ENCODE measurements around the gene ARID3A. TPM values are rescaled to one million over a fixed set of nuclear protein-coding genes. Genes with fewer than 3 reads are reported as not detected.

ARID3A gene
- total RNA-seq, 1 experiment from 2014 or later, result 5.6 TPM

DNA sequence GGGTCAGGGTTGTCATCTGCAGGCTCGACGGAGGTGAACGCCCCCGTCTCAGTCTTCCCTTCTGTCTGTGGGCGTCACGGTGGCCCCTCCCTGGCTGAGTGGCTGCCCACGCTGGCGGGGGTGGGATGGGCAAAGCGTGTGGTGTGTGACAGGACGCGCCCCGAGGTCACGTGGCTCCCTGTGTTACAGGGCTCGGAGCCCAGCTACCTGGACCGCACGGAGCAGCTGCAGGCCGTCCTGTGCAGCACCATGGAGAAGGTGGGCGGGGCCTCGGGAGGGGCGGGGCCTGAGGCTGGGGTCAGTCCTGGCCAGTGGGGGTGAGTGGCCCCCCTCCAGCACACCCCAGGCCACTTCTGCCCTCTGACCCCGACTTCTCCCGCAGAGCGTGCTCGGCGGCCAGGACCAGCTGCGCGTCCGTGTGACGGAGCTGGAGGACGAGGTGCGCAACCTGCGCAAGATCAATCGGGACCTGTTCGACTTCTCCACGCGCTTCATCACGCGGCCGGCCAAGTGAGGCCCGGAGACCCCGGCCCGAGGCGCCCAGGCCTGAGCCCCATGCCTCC is 68.1 kb downstream of the ARID3A start:
- ChIA-PET CTCF (no interaction called here), POLR2A (ENCODE audit: unreplicated experiment) (no interaction called here)
- H3K9me2 ChIP-seq (replicated peaks; ENCODE audit: low read length), result no peaks in the 10 kb centered on the region
- H3K79me2 ChIP-seq (ENCODE audit: low read length), result no peaks in the 10 kb centered on the region
- H4K20me1 ChIP-seq (ENCODE audit: low read length), result no peaks in the 10 kb centered on the region
- no peak overlapping the region for H3K4me2 ChIP-seq (ENCODE audit: low read length)
- H3K27me3 ChIP-seq (ENCODE audit: low read length), result no peaks in the 10 kb centered on the region; the same call in 1 of the 2 replicates
- no peaks in the 10 kb centered on the region for H3F3A ChIP-seq (ENCODE audit: low read length, unreplicated experiment)
- TF ChIP-seq EZH2 (IDR thresholded peaks at IDR 0.05; ENCODE audit: low read length, unreplicated experiment) (no peak), EZH2phosphoT487 (IDR thresholded peaks at IDR 0.05; ENCODE audit: borderline replicate concordance, low read length) (no peak)
- TF ChIP-seq, protein P1, sequence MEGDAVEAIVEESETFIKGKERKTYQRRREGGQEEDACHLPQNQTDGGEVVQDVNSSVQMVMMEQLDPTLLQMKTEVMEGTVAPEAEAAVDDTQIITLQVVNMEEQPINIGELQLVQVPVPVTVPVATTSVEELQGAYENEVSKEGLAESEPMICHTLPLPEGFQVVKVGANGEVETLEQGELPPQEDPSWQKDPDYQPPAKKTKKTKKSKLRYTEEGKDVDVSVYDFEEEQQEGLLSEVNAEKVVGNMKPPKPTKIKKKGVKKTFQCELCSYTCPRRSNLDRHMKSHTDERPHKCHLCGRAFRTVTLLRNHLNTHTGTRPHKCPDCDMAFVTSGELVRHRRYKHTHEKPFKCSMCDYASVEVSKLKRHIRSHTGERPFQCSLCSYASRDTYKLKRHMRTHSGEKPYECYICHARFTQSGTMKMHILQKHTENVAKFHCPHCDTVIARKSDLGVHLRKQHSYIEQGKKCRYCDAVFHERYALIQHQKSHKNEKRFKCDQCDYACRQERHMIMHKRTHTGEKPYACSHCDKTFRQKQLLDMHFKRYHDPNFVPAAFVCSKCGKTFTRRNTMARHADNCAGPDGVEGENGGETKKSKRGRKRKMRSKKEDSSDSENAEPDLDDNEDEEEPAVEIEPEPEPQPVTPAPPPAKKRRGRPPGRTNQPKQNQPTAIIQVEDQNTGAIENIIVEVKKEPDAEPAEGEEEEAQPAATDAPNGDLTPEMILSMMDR (conservative IDR thresholded peaks at IDR 0.05; ENCODE audit: low read depth, low read length), result no peak
- ATAC-seq (no peak), DNase-seq (no peak)
- peaks cover 8% of the 10 kb centered on the region for H3K4me1 ChIP-seq (ENCODE audit: insufficient read depth, low read length)
- H3K27ac ChIP-seq (ENCODE audit: low read length), result no peak overlapping the region
- BruUV-seq (replicated peaks), result no TSS peak
- no peak overlapping the region for H2AFZ ChIP-seq (ENCODE audit: low read length)
- no peaks in the 10 kb centered on the region for H3K9me3 ChIP-seq (ENCODE audit: low read length)
- H3K4me3 ChIP-seq (ENCODE audit: low read length), result no peak overlapping the region
- H3K36me3 ChIP-seq (ENCODE audit: low read depth, low read length), result no peaks in the 10 kb centered on the region; the same call in 1 of the 2 replicates
- intact Hi-C loops (cut with micrococcal nuclease), result no loop called here
- no peak overlapping the region for H3K9ac ChIP-seq (ENCODE audit: low read length)

DNA sequence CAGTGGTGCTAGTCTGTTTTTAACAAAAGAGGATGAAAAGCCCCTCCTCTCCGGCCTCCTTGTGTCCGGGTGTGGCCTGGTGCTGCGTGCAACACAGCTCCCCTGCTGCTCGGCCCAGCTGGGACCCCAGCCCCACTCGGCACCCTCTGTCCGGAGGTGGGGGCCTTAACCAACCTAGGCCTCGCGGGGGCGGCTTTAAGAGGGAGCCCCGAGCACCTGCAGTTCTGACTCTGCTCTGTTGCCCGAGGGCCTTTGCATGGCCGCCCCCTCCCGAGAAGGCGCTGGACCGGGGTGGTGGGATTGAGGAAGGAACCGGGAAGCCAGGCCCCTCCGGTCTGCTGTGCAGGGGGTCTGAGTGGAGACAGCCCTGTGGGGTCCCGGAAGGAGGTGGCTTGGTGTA is 68.7 kb downstream of the ARID3A start:
- no peak overlapping the region for H3K27ac ChIP-seq (ENCODE audit: low read length)
- H3F3A ChIP-seq (ENCODE audit: low read length, unreplicated experiment), result no peaks in the 10 kb centered on the region
- intact Hi-C loops (cut with micrococcal nuclease), result no loop called here
- no peaks in the 10 kb centered on the region; the same call in 1 of the 2 replicates for H3K36me3 ChIP-seq (ENCODE audit: low read depth, low read length)
- DNase-seq, result no peak
- H3K79me2 ChIP-seq (ENCODE audit: low read length), result no peaks in the 10 kb centered on the region
- H3K4me2 ChIP-seq (ENCODE audit: low read length), result no peak overlapping the region
- H3K9ac ChIP-seq (ENCODE audit: low read length), result no peak overlapping the region
- POLR2A ChIA-PET (ENCODE audit: unreplicated experiment), result no interaction called here
- H3K9me2 ChIP-seq (replicated peaks; ENCODE audit: low read length), result no peaks in the 10 kb centered on the region
- no peaks in the 10 kb centered on the region; the same call in 1 of the 2 replicates for H3K27me3 ChIP-seq (ENCODE audit: low read length)
- no peaks in the 10 kb centered on the region for H4K20me1 ChIP-seq (ENCODE audit: low read length)
- H3K4me3 ChIP-seq (ENCODE audit: low read length), result no peak overlapping the region
- BruUV-seq (replicated peaks), result no TSS peak
- CTCF ChIA-PET, result no interaction called here
- H2AFZ ChIP-seq (ENCODE audit: low read length), result no peak overlapping the region
- peaks cover 8% of the 10 kb centered on the region for H3K4me1 ChIP-seq (ENCODE audit: insufficient read depth, low read length)
- no peak for ATAC-seq
- no peak for TF ChIP-seq EZH2 (IDR thresholded peaks at IDR 0.05; ENCODE audit: low read length, unreplicated experiment)
- TF ChIP-seq EZH2phosphoT487 (IDR thresholded peaks at IDR 0.05; ENCODE audit: borderline replicate concordance, low read length), result no peak
- TF ChIP-seq, protein P1 (conservative IDR thresholded peaks at IDR 0.05; ENCODE audit: low read depth, low read length), result no peak
- no peaks in the 10 kb centered on the region for H3K9me3 ChIP-seq (ENCODE audit: low read length)

DNA sequence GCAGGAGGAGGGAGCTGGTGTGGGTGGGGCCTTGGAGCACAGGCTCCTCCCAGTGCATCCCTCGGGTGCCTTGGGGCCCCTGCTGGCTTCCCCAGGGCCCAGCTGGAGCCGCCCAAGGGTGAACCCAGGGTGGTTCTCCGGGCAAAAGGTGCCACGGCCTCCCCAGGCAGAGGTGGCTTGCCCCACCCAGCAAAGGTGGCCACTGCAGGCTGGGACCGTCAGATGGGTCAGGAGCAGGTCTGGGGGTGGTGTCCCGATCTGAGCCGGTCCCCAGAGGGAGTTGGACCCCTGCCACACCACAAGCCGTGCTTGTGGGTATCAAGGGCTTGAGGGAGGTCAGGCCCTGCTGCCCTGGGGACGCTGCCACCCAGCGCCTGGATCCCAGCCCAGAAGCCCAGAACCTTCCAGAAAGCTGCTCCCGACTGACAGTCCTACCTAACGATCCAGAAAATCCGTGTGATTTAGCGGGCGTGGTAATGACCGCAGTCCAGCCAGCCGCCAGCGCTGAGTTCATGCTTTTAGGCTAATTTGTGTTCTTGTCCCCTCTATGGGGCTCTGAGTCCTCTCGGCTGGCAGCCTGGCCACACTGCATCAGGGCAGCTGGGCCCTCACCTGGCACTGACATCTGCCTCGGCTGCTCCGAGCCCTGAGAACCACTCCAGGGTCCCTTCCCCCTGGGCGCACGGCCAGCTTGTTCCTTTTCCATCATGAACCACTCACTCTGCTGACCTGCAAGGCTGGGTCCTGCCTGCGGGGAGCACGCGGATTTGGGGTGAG is 69.4 kb downstream of the ARID3A start:
- H3K27me3 ChIP-seq (ENCODE audit: low read length), result no peaks in the 10 kb centered on the region; the same call in 1 of the 2 replicates
- H3F3A ChIP-seq (ENCODE audit: low read length, unreplicated experiment), result no peaks in the 10 kb centered on the region
- no peak overlapping the region for H3K27ac ChIP-seq (ENCODE audit: low read length)
- H3K9me3 ChIP-seq (ENCODE audit: low read length), result no peaks in the 10 kb centered on the region
- H3K79me2 ChIP-seq (ENCODE audit: low read length), result no peaks in the 10 kb centered on the region
- no TSS peak for BruUV-seq (replicated peaks)
- no peak overlapping the region for H3K4me2 ChIP-seq (ENCODE audit: low read length)
- POLR2A ChIA-PET (ENCODE audit: unreplicated experiment), result no interaction called here
- no peak overlapping the region for H3K4me3 ChIP-seq (ENCODE audit: low read length)
- no peaks in the 10 kb centered on the region; the same call in 1 of the 2 replicates for H3K36me3 ChIP-seq (ENCODE audit: low read depth, low read length)
- CTCF ChIA-PET, result no interaction called here
- no peak overlapping the region for H2AFZ ChIP-seq (ENCODE audit: low read length)
- no peak for DNase-seq
- H3K4me1 ChIP-seq (ENCODE audit: insufficient read depth, low read length), result peaks cover 8% of the 10 kb centered on the region
- H3K9me2 ChIP-seq (replicated peaks; ENCODE audit: low read length), result no peaks in the 10 kb centered on the region
- no peak for TF ChIP-seq EZH2phosphoT487 (IDR thresholded peaks at IDR 0.05; ENCODE audit: borderline replicate concordance, low read length)
- TF ChIP-seq EZH2 (IDR thresholded peaks at IDR 0.05; ENCODE audit: low read length, unreplicated experiment), result no peak
- TF ChIP-seq, protein P1 (conservative IDR thresholded peaks at IDR 0.05; ENCODE audit: low read depth, low read length), result no peak
- no peak for ATAC-seq
- intact Hi-C loops (cut with micrococcal nuclease), result no loop called here
- no peaks in the 10 kb centered on the region for H4K20me1 ChIP-seq (ENCODE audit: low read length)
- H3K9ac ChIP-seq (ENCODE audit: low read length), result no peak overlapping the region
